GM15510 (cell line): Measurements from ENCODE around the gene CEND1.

ENCODE experiments used
- POLR2A ChIP-seq: IDR thresholded peaks from 3 replicates; pipeline ENCODE4 v1.6.1; 2011; ENCODE audit warnings: borderline replicate concordance; ENCODE audit not compliant: insufficient read length; ENCODE audit errors: extremely low read depth

CEND1 gene

DNA sequence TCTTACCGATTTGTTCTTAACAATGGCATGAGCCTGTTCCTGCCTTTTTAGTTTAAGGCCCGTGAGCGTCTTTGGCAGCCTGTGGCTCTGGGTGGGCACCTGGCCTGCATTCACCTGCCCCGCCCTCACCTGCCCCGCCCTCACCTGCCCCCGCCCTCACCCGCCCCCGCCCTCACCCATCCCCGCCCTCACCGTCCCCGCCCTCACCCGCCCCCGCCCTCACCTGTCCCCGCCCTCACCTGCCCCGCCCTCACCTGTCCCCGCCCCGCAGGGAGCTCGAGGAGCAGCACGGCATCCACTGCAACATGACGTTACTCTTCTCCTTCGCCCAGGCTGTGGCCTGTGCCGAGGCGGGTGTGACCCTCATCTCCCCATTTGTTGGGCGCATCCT, 26.8 kb downstream of the CEND1 start:
- TF ChIP-seq POLR2A, result no peak

DNA sequence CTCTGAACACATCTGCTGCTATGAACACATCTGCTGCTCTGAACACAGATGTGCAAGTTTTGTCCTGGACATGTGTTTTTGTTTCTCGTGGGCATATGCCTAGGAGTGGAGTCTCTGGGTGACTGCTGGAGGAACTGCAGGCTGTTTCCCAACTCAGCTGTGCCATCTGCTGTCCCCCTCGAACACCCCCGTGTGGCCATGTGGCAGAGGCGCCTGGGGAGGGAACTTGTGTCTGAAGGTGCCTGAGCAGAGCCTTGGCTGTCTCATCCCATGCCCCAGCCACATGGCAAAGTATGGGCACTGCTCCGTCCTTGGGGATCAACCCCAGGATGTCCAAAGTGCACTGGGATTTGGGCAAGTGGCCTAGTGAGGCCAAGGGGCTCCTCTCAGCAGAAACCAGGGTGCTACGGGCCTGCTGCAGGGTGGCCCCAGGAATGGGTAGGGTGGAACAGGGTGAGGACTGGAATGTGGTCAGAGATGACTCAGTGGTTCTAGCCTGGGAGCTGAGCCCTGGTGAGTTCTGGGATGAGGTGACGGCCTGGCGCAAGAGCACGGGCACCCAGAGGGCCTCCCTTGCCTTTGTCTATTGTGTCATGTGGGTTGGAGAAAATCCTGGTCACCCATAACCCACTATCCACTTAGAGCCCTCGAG, 27.3 kb downstream of the CEND1 start:
- no peak for TF ChIP-seq POLR2A

DNA sequence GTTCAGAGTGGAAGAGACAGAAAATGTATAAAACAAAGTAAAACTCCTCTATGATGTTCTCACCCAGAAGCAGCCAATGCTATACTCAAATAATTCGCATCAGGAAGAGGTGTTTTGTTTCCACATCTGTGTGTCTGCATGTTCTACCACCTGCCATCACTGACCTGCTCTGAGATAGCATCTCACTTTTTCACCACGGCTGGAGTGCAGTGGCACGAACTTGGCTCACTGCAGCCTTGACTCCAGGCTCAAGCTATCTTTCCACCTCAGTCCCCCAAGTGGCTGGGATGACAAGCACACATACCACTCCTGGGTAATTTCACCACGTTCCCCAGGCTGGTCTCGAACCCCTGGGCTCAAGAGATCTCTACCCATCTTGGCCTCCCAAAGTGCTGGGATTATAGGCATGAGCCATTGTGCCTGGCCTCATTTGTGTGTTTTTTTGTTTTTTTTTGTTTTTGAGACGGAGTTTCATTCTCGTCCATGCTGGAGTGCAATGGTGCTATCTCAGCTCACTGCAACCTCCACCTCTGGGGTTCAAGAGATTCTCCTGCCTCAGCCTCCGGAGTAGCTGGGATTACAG, 28.3 kb downstream of the CEND1 start:
- TF ChIP-seq POLR2A, result no peak

DNA sequence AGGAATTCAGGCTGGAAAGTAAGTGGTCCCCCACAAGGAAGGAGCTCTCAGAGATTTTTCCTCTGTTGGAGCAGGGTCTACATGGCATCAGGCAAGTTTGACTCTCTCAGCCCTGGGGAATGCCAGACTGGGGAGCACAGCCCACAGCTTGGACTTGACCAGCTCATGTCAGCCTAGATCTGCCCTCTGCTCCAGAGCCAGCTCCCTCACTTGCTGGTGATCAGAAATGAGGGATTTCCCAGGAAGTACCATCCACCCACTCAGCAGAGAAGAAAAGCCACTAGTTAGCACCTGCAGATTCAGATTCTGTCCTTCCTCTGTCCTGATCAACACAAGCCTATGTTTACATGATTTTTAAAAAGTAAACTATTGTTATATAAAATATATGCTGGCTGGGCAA, 29.7 kb downstream of the CEND1 start:
- no peak for TF ChIP-seq POLR2A

DNA sequence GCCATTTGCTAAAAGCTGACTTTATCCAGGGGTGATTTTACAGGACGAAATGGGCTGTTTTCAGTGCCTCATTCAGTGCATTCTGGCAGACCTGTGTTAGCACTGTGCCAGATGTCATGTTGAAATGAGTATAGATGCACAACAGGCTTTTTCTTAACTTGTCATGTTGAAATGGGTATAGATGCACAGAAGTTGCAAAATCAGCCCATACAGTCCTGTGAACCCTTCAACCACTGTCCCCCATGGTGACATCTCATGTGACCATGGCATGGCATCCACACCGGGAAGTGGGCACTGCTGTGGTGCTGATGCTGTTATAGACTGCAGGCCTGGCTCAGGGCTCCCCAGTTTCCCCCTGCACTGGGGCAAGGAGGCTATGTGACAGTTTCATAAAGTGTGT, 40.2 kb downstream of the CEND1 start:
- TF ChIP-seq POLR2A, result no peak

DNA sequence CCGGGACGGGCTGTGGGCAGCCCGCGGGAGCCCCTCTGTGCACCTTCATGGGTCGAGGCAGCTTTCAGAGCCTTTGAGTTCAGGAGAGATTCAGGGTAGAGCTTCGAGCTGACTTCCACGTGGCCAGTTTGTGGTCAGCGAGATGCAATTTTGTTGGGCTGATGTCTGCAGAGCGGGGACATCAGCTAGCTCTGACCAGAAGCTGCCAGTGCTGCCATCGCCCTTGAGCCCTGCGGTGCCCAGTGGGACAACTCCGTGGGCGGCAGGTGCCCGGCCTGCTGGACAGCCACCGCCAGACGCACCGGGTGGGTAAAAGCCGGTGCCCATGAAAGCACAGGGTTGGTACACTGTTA, 41.9 kb downstream of the CEND1 start:
- no peak for TF ChIP-seq POLR2A

DNA sequence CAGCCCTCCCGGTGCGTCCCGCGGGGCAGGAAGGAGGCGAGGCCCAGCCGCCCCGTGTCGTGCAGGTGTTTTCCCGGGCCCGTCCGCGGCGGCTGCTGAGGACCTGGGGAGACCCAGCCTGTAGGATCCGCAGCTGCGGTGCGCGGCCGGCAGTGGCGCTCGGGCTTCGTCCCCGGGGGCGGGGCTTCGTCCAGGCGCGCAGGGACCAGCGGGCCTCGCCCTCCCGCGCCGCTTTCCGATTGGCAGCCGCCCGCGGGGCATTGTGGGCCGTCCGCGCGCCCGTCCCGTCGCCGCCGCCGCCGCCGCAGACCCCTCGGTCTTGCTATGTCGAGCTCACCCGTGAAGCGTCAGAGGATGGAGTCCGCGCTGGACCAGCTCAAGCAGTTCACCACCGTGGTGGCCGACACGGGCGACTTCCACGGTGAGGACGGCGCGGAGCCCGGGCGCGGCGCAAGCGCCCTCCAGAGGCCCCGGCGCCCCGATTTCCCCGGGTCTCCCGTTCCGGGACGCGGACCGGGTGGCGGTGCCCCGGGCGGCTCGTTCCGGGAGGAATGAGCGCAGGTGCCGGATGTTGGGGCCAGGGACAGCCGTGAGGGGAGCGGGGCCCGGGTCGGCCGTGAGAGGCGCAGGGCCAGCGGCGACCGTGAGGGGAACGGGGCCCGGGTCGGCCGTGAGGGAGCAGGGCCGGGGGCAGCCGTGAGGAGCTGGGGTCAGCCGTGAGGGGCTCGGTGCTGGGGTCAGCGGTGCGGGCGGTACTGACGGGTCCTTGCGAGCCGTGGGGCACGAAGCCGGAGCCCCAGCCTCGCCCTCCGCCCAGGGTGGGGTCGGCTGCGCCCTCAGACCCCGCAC, 42.5 kb downstream of the CEND1 start, which contains the start of gene TALDO1:
TALDO1 (plus strand) TSS at position 307 of the 849 bp plus-strand sequence; CDS start at position 325, 18 bp downstream.
- peak; percentile 88 for TF ChIP-seq POLR2A

DNA sequence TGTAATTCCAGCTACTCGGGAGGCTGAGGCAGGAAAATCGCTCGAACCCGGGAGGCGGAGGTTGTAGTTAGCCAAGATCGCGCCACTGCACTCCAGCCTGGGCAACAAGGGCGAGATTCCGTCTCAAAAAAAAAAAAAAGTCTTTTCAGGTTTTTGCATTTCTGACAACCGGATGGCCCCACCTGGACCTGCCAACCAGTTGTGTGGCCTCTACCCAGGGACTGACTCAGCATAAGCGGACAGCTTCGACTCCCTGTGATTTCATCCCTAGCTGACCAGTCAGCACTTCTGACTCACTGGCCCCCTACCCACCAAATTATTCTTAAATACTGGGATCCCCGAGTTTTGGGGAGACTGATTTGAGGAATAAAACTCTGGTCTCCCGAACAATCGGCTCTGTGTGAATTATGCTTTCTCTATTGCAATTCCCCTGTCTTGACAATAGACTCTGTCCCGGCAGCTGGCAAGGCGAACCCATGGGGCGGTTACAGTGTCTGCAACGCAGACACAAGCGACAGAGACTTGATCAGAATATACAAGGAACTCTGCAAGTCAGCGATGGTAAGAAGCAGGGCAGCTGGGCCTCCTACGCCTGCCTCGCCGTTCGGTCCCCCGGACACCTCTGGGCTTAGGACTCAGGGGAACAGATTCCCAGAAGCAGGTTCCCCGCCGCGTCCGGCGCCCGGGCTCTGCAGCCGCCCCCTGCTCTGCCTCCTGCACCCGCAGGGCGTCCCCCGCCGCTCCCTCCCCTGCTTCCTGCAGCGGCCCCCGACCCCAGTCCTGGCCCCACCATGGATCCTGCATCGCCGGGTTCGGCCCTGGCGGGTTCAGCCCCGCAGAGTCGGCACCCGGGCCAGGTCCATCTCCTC, 43.4 kb downstream of the CEND1 start:
- TF ChIP-seq POLR2A, result no peak

DNA sequence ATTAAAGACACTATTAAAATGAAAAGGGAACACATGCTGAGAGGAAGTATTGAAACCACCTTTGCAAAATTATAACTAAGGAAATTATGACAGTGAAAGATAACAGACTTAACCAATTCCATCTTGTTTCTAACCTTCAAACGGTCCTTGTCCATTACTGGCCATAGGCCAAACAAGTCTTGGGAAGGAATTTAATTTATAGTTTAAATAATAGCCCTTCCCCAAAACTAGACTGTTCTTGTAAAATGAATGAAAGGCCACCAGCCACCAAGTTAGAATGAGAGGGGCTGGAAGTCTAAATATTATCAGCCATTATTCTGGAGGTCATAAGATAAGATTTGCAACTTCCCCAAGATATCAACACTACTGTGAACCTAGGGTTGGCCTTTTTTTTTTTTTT, 44.5 kb downstream of the CEND1 start:
- no peak for TF ChIP-seq POLR2A

DNA sequence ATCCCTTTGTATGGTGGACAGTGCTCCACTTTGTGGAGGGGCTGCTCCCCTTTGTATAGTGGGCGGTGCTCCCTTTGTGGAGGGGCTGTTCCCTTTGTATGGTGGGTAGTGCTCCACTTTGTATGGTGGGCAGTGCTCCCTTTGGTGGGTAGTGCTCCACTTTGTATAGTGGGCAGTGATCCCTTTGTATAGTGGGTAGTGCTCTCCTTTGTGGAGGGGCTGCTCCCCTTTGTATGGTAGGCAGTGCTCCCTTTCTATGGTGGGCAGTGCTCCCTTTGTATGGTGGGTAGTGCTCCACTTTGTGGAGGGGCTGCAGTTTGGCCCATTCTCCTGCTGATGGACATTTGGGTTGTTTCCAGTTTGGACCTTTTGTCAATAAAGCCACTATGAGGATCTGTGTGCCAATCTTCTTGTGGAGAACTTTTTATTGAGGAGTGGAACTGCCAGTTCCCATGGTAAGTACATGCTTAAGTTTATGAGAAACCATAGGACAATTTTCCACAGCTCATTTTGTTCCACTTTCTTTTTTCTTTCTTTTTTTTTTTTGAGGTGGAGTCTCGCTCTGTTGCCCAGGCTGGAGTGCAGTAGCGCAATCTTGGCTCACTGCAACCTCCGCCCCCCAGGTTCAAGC, 47.2 kb downstream of the CEND1 start:
- no peak for TF ChIP-seq POLR2A

DNA sequence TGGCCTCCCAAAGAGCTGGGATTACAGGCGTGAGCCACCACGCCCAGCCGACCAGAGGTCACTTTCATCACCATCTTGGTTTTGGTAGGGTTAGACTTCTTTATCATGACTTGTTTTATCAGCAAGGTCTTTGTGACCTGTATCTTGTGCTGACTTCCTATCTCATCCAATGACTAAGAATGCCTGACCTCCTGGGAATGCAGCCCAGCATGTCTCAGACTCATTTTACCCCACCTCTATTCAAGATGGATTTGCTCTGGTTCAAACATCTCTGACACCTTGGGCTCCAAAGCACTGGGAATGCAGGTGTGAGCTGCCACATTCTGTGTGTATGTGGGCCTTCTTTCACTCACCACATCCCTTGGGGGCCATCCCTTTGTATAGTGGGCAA, 47.7 kb downstream of the CEND1 start:
- TF ChIP-seq POLR2A, result no peak

DNA sequence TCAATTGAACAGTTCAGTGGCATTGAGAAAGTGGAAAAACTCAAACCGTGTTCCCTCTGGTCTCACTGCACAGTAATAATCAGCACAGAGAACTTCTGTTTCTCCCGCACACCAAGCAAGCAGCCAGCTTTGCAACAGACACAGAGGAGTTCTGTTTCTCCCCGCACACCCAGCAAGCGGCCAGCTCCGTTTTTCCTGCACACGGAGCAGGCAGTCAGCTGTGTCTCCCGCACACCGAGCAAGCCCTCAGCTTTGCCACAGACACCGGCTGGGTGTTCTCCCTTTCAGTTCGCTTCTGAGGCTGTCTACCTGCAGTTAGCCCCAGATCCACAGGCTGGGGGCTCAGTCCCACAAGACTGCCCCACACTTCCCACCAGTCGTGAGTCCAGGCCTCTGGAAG, 52.5 kb downstream of the CEND1 start:
- TF ChIP-seq POLR2A, result no peak
